Muscle of leg (tissue), 9 donors: ENCODE data around the gene MAP7. TPM values are rescaled to one million over a fixed set of nuclear protein-coding genes. Genes with fewer than 3 reads are reported as not detected.

ENCODE experiments used
- polyA plus RNA-seq, 8 donors: library from polyadenylated mRNA; unstranded; fragments of 120-200 nt; gene quantifications; one replicate each; pipeline versions ENCODE4 v1.2.1 to v1.2.3, GENCODE V29; 2013; ENCODE audit warnings: inconsistent platforms in 1 of 8, low replicate concordance in 1 of 8; ENCODE audit not compliant: insufficient read length in 8 of 8, insufficient read depth in 1 of 8
- total RNA-seq: library from RNA; stranded (reverse); fragments of 120-200 nt; gene quantifications from one replicate; pipeline ENCODE4 v1.2.4, GENCODE V29; 2013

Gene MAP7
- total and polyA plus RNA-seq, 9 donors: 0.14 to 1.9 (median 0.48) TPM

Other genes starting within 250 kb of the MAP7 start
- 1.9 TPM for gene MAP3K5, start 242.1 kb upstream of the MAP7 start, total RNA-seq
- 1 to 10 TPM; 1.6 to 3.3 (median 2.2) TPM for gene MAP3K5, start 242.1 kb upstream of the MAP7 start, polyA plus RNA-seq